ENCODE measurements around the gene C18orf63. TPM values are rescaled to one million over a fixed set of nuclear protein-coding genes. Genes with fewer than 3 reads are reported as not detected.

C18orf63 gene
- polyA plus RNA-seq, 1 donor (not counting 4 experiments of a cell fraction or from before 2014, with no cell fraction given), result not detected

DNA sequence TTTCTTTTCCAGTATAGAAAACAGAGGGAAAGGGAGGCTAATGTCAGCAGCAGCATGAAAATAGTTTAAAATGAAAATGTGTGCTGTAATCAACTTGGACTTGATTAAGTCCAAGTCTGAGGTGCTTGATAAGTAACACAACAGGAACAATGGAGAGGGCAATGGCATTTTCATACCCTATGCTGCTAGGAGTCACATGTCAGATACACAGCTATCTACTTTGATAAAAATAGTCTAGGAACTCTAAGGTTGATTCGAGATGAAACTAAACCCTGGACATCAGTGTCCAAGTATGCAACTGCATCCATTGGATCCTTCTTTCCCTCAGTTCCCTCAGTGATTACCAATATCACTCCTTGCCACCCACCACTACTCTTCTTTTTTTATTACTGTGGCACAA is 4.6 kb upstream of the C18orf63 start:
- DNase-seq (ENCODE audit: low read depth, low spot score) (no peak), FAIRE-seq (no peak)
- Histone ChIP-seq H3K4me1 (ENCODE audit: control insufficient read depth, extremely low read depth, insufficient read depth, low read length) (peaks cover 6% of the 10 kb centered on the region), H3K9me1 (ENCODE audit: control insufficient read depth, extremely low read depth, insufficient read depth, low read length) (no peaks in the 10 kb centered on the region), H2AFZ (ENCODE audit: control insufficient read depth, low read length) (peak overlapping the region; percentile 79), H3K79me2 (ENCODE audit: control insufficient read depth, insufficient read depth, low read length) (no peaks in the 10 kb centered on the region), H3K36me3 (ENCODE audit: control insufficient read depth in 2 of 2, extremely low read depth in 1 of 2, insufficient read depth in 2 of 2, low read length in 2 of 2) (no peaks in the 10 kb centered on the region), H3K4me2 (ENCODE audit: control insufficient read depth, extremely low read depth, insufficient read depth, low read depth, low read length) (no peak overlapping the region), H3K27ac (ENCODE audit: control insufficient read depth, insufficient read depth, low read length) (no peak overlapping the region), H3K9ac (ENCODE audit: control insufficient read depth, extremely low read depth, insufficient read depth, low read length) (no peak overlapping the region), H3K27me3 (ENCODE audit: control insufficient read depth, extremely low read depth, insufficient read depth, low read length) (no peaks in the 10 kb centered on the region), H4K20me1 (ENCODE audit: control insufficient read depth, extremely low read depth, insufficient read depth, low read length) (no peaks in the 10 kb centered on the region), H3K4me3 (ENCODE audit: control insufficient read depth in 2 of 3, extremely low read depth in 1 of 3, insufficient read depth in 2 of 3, low read depth in 1 of 3, low read length in 3 of 3) (no peak overlapping the region), H3K9me3 (ENCODE audit: control insufficient read depth, low read depth, low read length) (no peaks in the 10 kb centered on the region)
- TF ChIP-seq, protein P1, sequence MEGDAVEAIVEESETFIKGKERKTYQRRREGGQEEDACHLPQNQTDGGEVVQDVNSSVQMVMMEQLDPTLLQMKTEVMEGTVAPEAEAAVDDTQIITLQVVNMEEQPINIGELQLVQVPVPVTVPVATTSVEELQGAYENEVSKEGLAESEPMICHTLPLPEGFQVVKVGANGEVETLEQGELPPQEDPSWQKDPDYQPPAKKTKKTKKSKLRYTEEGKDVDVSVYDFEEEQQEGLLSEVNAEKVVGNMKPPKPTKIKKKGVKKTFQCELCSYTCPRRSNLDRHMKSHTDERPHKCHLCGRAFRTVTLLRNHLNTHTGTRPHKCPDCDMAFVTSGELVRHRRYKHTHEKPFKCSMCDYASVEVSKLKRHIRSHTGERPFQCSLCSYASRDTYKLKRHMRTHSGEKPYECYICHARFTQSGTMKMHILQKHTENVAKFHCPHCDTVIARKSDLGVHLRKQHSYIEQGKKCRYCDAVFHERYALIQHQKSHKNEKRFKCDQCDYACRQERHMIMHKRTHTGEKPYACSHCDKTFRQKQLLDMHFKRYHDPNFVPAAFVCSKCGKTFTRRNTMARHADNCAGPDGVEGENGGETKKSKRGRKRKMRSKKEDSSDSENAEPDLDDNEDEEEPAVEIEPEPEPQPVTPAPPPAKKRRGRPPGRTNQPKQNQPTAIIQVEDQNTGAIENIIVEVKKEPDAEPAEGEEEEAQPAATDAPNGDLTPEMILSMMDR (optimal IDR thresholded peaks at IDR 0.05 in 1 of 3, IDR thresholded peaks at IDR 0.05 in 1 of 3, conservative IDR thresholded peaks at IDR 0.05 in 1 of 3; ENCODE audit: extremely low read depth in 1 of 3, insufficient read depth in 2 of 3, low read length in 3 of 3), result no peak
- TF ChIP-seq EZH2 (IDR thresholded peaks at IDR 0.05; ENCODE audit: low read length), result no peak
- dilution Hi-C loops (cut with MboI; ENCODE audit: extremely low pct_ligation_motif_present, low sequenced_read_pairs), result no loop called here

DNA sequence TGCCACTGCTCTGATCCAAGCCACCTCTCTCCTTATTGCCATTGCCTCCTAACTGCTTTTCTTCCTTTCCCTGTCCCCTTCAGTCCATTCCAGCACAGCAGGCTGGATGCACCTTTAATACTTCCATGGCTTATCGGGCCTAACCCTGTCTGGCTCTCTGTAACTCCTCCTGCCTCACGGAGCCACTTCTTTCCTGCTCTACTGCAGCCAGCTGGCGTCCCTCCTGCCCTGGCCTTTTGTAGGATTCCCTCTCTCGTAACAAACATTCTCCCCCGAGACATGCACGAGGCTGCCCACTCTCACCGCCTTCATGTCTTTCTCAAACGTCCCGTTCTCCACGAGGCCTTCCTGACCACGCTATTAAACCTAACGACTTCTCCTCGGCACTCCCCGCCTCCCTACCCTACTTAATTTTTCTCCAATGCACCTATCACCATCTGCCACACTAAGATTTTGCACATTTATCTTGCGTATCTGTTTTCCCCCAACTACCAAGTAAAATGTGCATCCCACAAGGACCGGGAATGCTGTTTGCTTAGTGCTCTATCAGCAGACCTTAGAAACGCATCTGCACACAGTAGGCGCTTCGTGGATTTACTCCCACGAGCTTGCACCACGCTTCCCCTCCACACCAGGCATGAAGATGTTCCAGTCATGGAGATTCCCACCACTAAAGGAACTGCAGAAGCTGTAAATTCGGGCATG is 728 bp upstream of the C18orf63 start:
- Histone ChIP-seq H3K9ac (ENCODE audit: control insufficient read depth, extremely low read depth, insufficient read depth, low read length) (no peak overlapping the region), H4K20me1 (ENCODE audit: control insufficient read depth, extremely low read depth, insufficient read depth, low read length) (no peaks in the 10 kb centered on the region), H3K27me3 (ENCODE audit: control insufficient read depth, extremely low read depth, insufficient read depth, low read length) (no peaks in the 10 kb centered on the region), H3K9me1 (ENCODE audit: control insufficient read depth, extremely low read depth, insufficient read depth, low read length) (no peaks in the 10 kb centered on the region), H3K36me3 (ENCODE audit: control insufficient read depth in 2 of 2, extremely low read depth in 1 of 2, insufficient read depth in 2 of 2, low read length in 2 of 2) (no peaks in the 10 kb centered on the region), H3K4me2 (ENCODE audit: control insufficient read depth, extremely low read depth, insufficient read depth, low read depth, low read length) (no peak overlapping the region), H3K4me3 (ENCODE audit: control insufficient read depth in 2 of 3, extremely low read depth in 1 of 3, insufficient read depth in 2 of 3, low read depth in 1 of 3, low read length in 3 of 3) (no peak overlapping the region), H3K9me3 (ENCODE audit: control insufficient read depth, low read depth, low read length) (no peaks in the 10 kb centered on the region), H3K4me1 (ENCODE audit: control insufficient read depth, extremely low read depth, insufficient read depth, low read length) (peaks cover 6% of the 10 kb centered on the region), H2AFZ (ENCODE audit: control insufficient read depth, low read length) (no peak overlapping the region), H3K27ac (ENCODE audit: control insufficient read depth, insufficient read depth, low read length) (no peak overlapping the region), H3K79me2 (ENCODE audit: control insufficient read depth, insufficient read depth, low read length) (no peaks in the 10 kb centered on the region)
- TF ChIP-seq, protein P1 (optimal IDR thresholded peaks at IDR 0.05 in 1 of 3, IDR thresholded peaks at IDR 0.05 in 1 of 3, conservative IDR thresholded peaks at IDR 0.05 in 1 of 3; ENCODE audit: extremely low read depth in 1 of 3, insufficient read depth in 2 of 3, low read length in 3 of 3), result no peak
- TF ChIP-seq EZH2 (IDR thresholded peaks at IDR 0.05; ENCODE audit: low read length), result no peak
- FAIRE-seq, result no peak
- no peak for DNase-seq (ENCODE audit: low read depth, low spot score)
- dilution Hi-C loops (cut with MboI; ENCODE audit: extremely low pct_ligation_motif_present, low sequenced_read_pairs), result no loop called here

All from keratinocyte (primary cell).